HuH-7.5 (cell line): ENCODE data around the gene VPREB3.
"Not testable (repeated sequence)": the region's sequence is repeated elsewhere in the genome, so short reads cannot be mapped to it uniquely, and the experiment has no call there.

Experiments
- DNase-seq: peaks from one replicate; pipeline ENCODE4 v3.0.0; 2011; ENCODE audit warnings: low spot score

The VPREB3 gene

DNA sequence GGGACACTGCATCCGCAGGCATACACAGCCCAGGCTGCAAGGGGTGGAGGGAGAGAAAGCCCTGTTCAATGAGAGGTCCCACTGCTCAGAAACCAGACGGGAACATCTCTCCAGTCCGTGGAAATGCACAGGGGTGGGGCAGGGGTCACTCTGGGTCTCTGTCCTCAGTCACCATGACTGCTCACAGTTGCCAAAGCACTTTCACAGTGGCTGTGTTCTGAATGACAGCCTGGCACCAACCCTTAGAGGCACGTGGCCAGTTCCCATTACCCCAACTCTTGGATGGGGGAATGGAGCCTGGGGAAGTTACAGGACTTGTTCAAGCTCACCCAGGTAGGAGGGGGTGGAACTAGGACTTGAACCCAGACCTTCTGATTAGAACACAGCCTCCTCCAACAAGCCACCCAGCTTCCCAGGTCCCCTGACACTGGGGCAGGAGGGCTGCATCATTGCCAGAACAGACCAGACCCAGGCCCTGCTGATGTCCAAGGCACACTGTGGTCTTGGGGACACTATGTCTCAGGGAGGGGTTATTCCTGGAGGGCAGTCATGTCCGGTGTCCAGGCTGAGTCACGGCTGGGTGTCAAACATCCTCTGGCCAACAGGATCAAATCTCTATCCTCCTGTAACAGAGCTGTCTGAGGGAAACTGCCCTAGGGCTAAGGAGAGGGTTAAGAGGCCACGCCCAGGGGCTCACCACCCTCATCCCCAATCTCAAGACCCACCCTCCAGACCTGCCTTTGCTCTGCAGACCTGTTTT is 11.5 kb downstream of the VPREB3 start:
- DNase-seq = no peak

DNA sequence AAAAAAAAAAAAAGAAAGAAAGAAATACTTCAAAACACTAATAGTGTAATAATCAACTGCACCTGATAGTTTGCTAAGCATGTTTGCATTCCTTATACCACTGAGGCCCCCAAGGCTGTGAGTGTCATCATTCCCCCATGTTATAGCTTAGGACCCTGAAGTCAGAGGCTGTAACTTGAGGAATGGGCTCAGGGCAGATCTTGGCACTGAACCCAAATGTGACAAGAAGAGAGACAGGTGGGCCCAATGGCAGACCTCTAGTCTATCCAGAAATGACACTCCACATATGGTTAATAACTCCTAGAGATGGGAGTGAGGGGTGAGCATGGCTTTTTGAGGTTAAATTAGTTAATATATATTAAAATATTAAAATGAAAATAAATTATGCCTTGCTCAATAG is 16.5 kb downstream of the VPREB3 start:
- no peak for DNase-seq

GRCh38 chr22:23728108-23728507 is 26.1 kb downstream of the VPREB3 start:
- not testable (repeated sequence) for DNase-seq

GRCh38 chr22:23722724-23723123 is 31.5 kb downstream of the VPREB3 start:
- no peak for DNase-seq

- no peak for DNase-seq
Measured at GRCh38 chr22:23722160-23722559, 32.1 kb downstream of the VPREB3 start.

- no peak for DNase-seq
Measured at GRCh38 chr22:23720855-23721254, 33.4 kb downstream of the VPREB3 start.

GRCh38 chr22:23718371-23719165 is 35.7 kb downstream of the VPREB3 start:
- DNase-seq = no peak

- peak; percentile 75 for DNase-seq
Measured at GRCh38 chr22:23716811-23717801, 37.1 kb downstream of the VPREB3 start.

GRCh38 chr22:23715806-23716375 is 38.3 kb downstream of the VPREB3 start:
- DNase-seq = no peak

GRCh38 chr22:23714596-23715578 is 39.3 kb downstream of the VPREB3 start:
- no peak for DNase-seq

DNA sequence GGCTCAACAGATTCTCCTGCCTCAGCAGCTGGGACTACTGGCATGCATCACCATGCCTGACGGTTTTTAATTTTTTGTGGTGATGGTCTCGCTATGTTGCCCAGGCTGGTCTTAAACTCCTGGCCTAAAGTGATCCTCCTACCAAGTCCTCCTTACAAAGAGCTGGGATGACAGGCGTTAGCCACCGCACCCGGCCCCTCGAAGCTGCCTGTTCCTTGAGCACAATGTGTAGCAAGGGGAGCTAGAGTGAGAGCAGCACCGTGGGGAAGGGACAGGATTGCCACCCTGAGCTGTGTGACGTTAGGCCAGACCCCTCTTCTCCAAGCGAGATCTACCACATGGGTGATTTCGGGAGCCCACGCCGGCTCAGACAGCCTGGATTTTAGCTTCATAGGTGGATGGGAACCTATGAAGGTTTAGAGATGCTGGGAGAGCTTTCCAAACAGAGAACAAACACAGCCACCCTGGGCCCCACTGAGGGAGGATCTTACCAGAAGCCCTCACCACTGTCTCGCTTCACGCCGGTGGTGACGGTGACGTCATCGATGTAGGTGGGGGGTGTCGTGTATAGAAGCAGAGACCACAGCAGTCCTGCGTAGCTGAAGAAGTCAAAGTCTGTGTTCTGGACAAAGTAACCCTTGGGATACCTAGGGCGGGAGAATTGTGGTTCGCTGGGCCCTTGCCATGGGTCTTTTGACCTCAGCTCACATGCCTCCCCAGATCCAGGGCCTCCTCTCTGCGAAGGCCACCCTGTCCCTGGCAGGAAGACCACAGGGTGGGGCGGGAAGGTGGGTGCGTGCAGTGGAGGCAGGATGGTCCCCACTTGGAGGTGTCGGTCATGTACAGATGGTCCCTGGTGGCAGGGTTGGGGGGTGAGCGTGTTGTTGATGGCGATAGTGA is 40.3 kb downstream of the VPREB3 start:
- DNase-seq = no peak

DNA sequence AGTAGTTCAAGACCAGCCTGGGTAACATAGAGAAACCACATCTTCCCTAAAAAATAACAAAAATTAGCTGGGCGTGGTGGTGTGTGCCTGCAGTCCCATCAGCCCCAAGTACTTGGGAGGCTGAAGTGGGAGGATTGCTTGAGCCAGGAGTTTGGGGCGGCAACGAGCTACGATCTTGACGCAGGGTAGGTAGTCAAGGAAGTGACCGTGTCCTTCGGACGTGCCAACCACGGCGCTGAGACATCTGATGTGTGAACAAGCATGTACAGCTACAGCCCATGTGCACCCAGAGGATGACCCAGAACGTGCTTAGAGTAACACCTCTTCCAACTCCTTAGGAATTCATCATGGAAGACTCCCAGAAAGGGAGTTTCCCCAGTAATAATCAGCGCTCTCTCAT is 42.0 kb downstream of the VPREB3 start:
- no peak for DNase-seq

DNA sequence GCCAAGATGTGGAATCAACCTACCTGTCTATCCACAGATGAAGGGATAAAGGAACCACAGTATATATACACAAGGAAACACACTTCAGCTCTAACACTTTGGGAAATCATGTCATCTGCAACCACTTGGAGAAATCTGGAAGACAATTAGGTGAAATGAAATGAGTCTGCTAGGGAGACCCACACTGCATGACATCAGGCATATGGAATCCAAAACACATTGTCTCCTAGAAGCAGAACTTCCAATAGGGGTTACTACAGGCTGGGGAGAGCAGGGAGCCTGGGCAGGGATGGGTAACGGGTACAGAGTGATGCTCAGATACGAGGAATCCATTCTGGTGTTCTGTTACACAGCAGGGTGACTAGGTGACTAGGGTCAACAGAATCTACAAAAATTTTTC is 45.1 kb downstream of the VPREB3 start:
- no peak for DNase-seq

DNA sequence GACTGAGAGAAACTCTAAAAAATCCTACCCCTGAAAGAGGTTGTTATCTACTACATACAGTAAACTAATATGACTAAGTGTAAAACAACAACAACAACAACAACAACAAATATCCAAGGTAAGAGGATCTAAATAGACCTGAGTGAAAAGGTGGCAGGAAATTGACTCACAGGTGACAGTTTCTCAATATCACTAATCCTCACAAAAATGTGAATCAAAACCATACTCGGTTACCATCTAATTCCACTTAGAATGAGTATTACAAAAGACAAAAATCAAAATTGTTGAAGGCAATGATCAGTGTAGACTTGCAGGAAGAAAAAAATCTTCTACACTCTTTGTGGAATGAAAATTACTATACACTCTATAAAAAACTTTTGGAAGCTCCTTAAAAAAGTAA is 46.0 kb downstream of the VPREB3 start:
- DNase-seq = no peak

DNA sequence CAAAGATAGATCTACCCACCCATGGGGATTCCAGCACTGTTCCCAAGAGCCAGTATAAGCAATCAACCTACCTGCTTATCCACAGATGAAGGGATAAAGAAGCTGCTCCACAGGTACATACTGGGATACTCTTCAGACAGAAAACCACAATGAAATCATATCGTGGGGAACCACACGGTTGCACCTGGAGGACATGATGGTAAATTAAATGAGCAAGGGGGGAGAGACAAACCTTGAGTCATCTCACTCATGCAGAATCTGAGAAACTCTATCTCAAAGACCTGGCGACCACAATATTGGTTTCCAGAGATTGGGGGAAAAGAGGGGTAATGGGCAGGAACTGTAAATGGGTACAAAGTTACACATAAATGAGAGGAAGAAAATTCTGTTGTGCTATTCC is 48.9 kb downstream of the VPREB3 start:
- no peak for DNase-seq

GRCh38 chr22:23704829-23705228 is 49.4 kb downstream of the VPREB3 start:
- DNase-seq = no peak

DNA sequence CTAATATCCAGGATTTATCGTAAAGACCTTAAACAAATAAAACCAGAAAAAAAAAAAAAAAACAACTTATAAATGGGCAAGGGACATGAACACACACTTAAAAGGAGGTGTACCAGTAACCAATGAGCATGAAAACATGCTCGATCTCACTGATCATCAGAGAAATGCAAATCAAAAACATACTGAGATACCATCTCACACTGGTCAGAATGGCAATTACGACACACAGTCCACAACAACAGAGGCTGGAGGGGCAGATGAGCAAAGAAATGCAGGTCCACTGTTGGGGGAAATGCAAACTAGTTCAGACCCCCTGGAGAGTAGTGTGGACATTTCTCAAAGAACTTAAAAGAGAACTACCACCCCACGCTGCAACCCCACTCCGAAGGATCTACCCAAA is 50.2 kb downstream of the VPREB3 start:
- DNase-seq = no peak
